A549 (cell line): Measurements from ENCODE around the gene TSPAN14.

Source experiments
- CEBPB ChIP-seq, 2 experiments: fragments of >200 bp in 1 of 2; sonication (Bioruptor Twin) in 1 of 2; formaldehyde crosslinking in 1 of 2; IDR thresholded peaks; 2 replicates each; pipeline ENCODE4 v1.6.1; 2012 to 2016
- HDAC2 ChIP-seq: fragments of 200-600 bp; sonication (generic); IDR thresholded peaks from 2 replicates; pipeline ENCODE4 v1.6.1; 2016
- MAZ ChIP-seq: fragments of 150-350 bp; IDR thresholded peaks from 2 replicates; pipeline ENCODE4 v1.6.1; 2014; ENCODE audit warnings: antibody characterized with exemption, low read depth, low read length, borderline replicate concordance
- POLR2A ChIP-seq: IDR thresholded peaks from 2 replicates; pipeline ENCODE4 v1.6.1; 2012; ENCODE audit warnings: mild to moderate bottlenecking, low read length
- RCOR1 ChIP-seq: fragments of 150-350 bp; IDR thresholded peaks from 2 replicates; pipeline ENCODE4 v1.6.1; 2014; ENCODE audit warnings: antibody characterized with exemption, low read length, low read depth
- SMC3 ChIP-seq: fragments of >200 bp; sonication (Bioruptor Twin); formaldehyde crosslinking; IDR thresholded peaks from 3 replicates; pipeline ENCODE4 v1.6.1; 2018; ENCODE audit warnings: inconsistent platforms
- TF ChIP-seq, protein P1 (sequence below): fragments of >200 bp; sonication (Bioruptor Twin); formaldehyde crosslinking; IDR thresholded peaks from 3 replicates; pipeline ENCODE4 v1.5.1; 2016
- TF ChIP-seq, protein P2 (sequence below): IDR thresholded peaks from 2 replicates; pipeline ENCODE4 v1.6.1; 2012
- TF ChIP-seq, protein P3 (sequence below): fragments of 450-650 bp; IDR thresholded peaks from 2 replicates; pipeline ENCODE4 v1.6.1; 2014; ENCODE audit warnings: antibody characterized with exemption
- TF ChIP-seq, protein P4 (sequence below): IDR thresholded peaks from 2 replicates; pipeline ENCODE4 v1.6.1; 2012
- TF ChIP-seq, protein P5 (sequence below): fragments of 150-350 bp; IDR thresholded peaks from 2 replicates; pipeline ENCODE4 v1.6.1; 2014; ENCODE audit warnings: low read depth, mild to moderate bottlenecking, low read length
- TF ChIP-seq, protein P6 (sequence below): fragments of 250-450 bp; sonication (Bioruptor Pico); IDR thresholded peaks from 2 replicates; pipeline ENCODE4 v1.5.0; 2021; ENCODE audit warnings: mild to moderate bottlenecking, moderate library complexity, borderline replicate concordance
- TF ChIP-seq, protein P7 (sequence below): fragments of 250-450 bp; sonication (Bioruptor Pico); IDR thresholded peaks from 2 replicates; pipeline ENCODE4 v1.5.0; 2020; ENCODE audit warnings: low read depth, mild to moderate bottlenecking, moderate library complexity

DNA sequence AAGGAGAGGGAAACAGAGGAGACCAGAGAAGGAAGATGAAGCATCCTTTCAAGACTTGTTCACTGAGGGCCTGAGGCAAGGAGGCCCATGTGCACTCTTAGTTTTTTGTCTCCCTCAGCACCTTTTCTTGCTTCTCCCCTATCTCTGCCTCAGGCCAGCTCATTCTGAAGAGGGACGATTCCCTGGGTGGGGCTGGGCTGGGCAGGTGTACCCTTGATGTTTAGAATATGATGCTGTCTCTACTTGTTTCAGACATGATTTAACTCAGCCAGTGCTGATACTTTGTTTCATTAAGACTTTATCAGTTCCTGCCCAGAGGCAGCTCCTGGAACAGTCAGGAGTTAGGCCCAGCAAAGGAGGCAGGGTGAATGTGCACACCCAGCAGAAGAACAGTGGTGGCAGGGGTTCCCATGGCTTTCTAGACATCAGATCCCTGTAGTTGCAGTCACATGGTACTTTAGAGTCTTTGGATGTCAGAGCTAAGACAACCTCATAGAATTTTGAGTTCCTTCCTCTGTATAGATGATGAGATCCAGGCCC is 42.4 kb upstream of the TSPAN14 start:
- TF ChIP-seq, protein P1, sequence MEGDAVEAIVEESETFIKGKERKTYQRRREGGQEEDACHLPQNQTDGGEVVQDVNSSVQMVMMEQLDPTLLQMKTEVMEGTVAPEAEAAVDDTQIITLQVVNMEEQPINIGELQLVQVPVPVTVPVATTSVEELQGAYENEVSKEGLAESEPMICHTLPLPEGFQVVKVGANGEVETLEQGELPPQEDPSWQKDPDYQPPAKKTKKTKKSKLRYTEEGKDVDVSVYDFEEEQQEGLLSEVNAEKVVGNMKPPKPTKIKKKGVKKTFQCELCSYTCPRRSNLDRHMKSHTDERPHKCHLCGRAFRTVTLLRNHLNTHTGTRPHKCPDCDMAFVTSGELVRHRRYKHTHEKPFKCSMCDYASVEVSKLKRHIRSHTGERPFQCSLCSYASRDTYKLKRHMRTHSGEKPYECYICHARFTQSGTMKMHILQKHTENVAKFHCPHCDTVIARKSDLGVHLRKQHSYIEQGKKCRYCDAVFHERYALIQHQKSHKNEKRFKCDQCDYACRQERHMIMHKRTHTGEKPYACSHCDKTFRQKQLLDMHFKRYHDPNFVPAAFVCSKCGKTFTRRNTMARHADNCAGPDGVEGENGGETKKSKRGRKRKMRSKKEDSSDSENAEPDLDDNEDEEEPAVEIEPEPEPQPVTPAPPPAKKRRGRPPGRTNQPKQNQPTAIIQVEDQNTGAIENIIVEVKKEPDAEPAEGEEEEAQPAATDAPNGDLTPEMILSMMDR, result no peak
- TF ChIP-seq CEBPB (IDR thresholded peaks at IDR 0.05) (no peak), SMC3 (no peak), HDAC2 (no peak), RCOR1 (no peak), MAZ (no peak), POLR2A (no peak)
- TF ChIP-seq, protein P2, sequence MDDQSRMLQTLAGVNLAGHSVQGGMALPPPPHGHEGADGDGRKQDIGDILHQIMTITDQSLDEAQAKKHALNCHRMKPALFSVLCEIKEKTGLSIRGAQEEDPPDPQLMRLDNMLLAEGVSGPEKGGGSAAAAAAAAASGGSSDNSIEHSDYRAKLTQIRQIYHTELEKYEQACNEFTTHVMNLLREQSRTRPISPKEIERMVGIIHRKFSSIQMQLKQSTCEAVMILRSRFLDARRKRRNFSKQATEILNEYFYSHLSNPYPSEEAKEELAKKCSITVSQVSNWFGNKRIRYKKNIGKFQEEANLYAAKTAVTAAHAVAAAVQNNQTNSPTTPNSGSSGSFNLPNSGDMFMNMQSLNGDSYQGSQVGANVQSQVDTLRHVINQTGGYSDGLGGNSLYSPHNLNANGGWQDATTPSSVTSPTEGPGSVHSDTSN, result no peak
- TF ChIP-seq, protein P3, sequence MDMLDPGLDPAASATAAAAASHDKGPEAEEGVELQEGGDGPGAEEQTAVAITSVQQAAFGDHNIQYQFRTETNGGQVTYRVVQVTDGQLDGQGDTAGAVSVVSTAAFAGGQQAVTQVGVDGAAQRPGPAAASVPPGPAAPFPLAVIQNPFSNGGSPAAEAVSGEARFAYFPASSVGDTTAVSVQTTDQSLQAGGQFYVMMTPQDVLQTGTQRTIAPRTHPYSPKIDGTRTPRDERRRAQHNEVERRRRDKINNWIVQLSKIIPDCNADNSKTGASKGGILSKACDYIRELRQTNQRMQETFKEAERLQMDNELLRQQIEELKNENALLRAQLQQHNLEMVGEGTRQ, result no peak
- TF ChIP-seq, protein P4, sequence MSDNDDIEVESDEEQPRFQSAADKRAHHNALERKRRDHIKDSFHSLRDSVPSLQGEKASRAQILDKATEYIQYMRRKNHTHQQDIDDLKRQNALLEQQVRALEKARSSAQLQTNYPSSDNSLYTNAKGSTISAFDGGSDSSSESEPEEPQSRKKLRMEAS, result no peak
- TF ChIP-seq, protein P5, sequence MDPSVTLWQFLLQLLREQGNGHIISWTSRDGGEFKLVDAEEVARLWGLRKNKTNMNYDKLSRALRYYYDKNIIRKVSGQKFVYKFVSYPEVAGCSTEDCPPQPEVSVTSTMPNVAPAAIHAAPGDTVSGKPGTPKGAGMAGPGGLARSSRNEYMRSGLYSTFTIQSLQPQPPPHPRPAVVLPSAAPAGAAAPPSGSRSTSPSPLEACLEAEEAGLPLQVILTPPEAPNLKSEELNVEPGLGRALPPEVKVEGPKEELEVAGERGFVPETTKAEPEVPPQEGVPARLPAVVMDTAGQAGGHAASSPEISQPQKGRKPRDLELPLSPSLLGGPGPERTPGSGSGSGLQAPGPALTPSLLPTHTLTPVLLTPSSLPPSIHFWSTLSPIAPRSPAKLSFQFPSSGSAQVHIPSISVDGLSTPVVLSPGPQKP, result no peak
- TF ChIP-seq, protein P6, sequence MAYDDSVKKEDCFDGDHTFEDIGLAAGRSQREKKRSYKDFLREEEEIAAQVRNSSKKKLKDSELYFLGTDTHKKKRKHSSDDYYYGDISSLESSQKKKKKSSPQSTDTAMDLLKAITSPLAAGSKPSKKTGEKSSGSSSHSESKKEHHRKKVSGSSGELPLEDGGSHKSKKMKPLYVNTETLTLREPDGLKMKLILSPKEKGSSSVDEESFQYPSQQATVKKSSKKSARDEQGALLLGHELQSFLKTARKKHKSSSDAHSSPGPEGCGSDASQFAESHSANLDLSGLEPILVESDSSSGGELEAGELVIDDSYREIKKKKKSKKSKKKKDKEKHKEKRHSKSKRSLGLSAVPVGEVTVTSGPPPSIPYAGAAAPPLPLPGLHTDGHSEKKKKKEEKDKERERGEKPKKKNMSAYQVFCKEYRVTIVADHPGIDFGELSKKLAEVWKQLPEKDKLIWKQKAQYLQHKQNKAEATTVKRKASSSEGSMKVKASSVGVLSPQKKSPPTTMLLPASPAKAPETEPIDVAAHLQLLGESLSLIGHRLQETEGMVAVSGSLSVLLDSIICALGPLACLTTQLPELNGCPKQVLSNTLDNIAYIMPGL (CRISPR knock-in tag), result no peak
- TF ChIP-seq, protein P7, sequence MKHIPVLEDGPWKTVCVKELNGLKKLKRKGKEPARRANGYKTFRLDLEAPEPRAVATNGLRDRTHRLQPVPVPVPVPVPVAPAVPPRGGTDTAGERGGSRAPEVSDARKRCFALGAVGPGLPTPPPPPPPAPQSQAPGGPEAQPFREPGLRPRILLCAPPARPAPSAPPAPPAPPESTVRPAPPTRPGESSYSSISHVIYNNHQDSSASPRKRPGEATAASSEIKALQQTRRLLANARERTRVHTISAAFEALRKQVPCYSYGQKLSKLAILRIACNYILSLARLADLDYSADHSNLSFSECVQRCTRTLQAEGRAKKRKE (CRISPR knock-in tag), result no peak
